Mesenchymal stem cell (in vitro differentiated cells and primary cell): ENCODE results near the gene SNX24.

Experiments
- DNase-seq: peaks from one replicate; pipeline ENCODE4 v3.0.0-alpha.2; 2013
- H2AFZ ChIP-seq: one replicate; pipeline ENCODE4 v1.6.1; 2013; ENCODE audit warnings: low read depth, mild to moderate bottlenecking, control low read depth, inconsistent platforms, low read length, moderate library complexity
- H2AK5ac ChIP-seq: 2 replicates; pipeline ENCODE4 v1.6.1; 2013; ENCODE audit warnings: low read length, moderate library complexity, mild to moderate bottlenecking, inconsistent platforms; ENCODE audit not compliant: severe bottlenecking
- H2BK120ac ChIP-seq: one replicate; pipeline ENCODE4 v1.6.1; 2013; ENCODE audit warnings: low read depth, mild to moderate bottlenecking, inconsistent platforms, low read length, moderate library complexity
- H2BK12ac ChIP-seq, 2 experiments: one replicate each; pipeline ENCODE4 v1.6.1; 2013; ENCODE audit warnings: inconsistent platforms in 2 of 2, low read length in 2 of 2, mild to moderate bottlenecking in 2 of 2, moderate library complexity in 2 of 2, control low read depth in 1 of 2
- H2BK15ac ChIP-seq: one replicate; pipeline ENCODE4 v1.6.1; 2013; ENCODE audit warnings: mild to moderate bottlenecking, low read depth, inconsistent platforms; ENCODE audit not compliant: poor library complexity, severe bottlenecking
- H2BK5ac ChIP-seq: 2 replicates; pipeline ENCODE4 v1.6.1; 2013; ENCODE audit warnings: low read depth, mild to moderate bottlenecking, low read length, control low read depth, inconsistent platforms; ENCODE audit not compliant: poor library complexity, severe bottlenecking
- H3K14ac ChIP-seq, 2 experiments: one replicate each; pipeline ENCODE4 v1.6.1; 2013; ENCODE audit warnings: inconsistent platforms in 2 of 2, low read length in 2 of 2, control low read depth in 1 of 2, mild to moderate bottlenecking in 1 of 2, moderate library complexity in 1 of 2
- H3K18ac ChIP-seq, 2 experiments: one replicate each; pipeline ENCODE4 v1.6.1; 2013; ENCODE audit warnings: inconsistent platforms in 2 of 2, low read length in 2 of 2, control low read depth in 1 of 2, low read depth in 1 of 2, mild to moderate bottlenecking in 1 of 2
- H3K23ac ChIP-seq, 2 experiments: one replicate each; pipeline ENCODE4 v1.6.1; 2013; ENCODE audit warnings: inconsistent platforms in 2 of 2, low read length in 2 of 2, mild to moderate bottlenecking in 2 of 2, moderate library complexity in 2 of 2, control low read depth in 1 of 2
- H3K27ac ChIP-seq: 2 replicates; pipeline ENCODE4 v1.5.1; 2013; ENCODE audit warnings: mild to moderate bottlenecking, moderate library complexity, low read length, control low read depth, inconsistent platforms; ENCODE audit not compliant: poor library complexity, severe bottlenecking
- H3K27me3 ChIP-seq, 2 experiments: 2 replicates each; pipeline versions ENCODE4 v1.6.1 to v1.7.0; 2013; ENCODE audit warnings: low read length in 2 of 2, mild to moderate bottlenecking in 2 of 2, moderate library complexity in 2 of 2, control low read depth in 1 of 2, inconsistent platforms in 1 of 2; ENCODE audit not compliant: control insufficient read depth in 1 of 2, insufficient read depth in 1 of 2
- H3K36me3 ChIP-seq, 2 experiments: 2 replicates each; pipeline versions ENCODE4 v1.6.1 to v1.7.0; 2013; ENCODE audit warnings: low read length in 2 of 2, control low read depth in 1 of 2, inconsistent platforms in 1 of 2, low read depth in 1 of 2, mild to moderate bottlenecking in 1 of 2; ENCODE audit not compliant: insufficient read depth in 2 of 2, control insufficient read depth in 1 of 2
- H3K4ac ChIP-seq, 2 experiments: one replicate each; pipeline ENCODE4 v1.6.1; 2013; ENCODE audit warnings: inconsistent platforms in 2 of 2, low read length in 2 of 2, mild to moderate bottlenecking in 2 of 2, moderate library complexity in 2 of 2, control low read depth in 1 of 2, low read depth in 1 of 2
- H3K4me1 ChIP-seq: 2 replicates; pipeline ENCODE4 v1.6.1; 2013; ENCODE audit warnings: low read depth, low read length, control low read depth; ENCODE audit not compliant: control insufficient read depth, insufficient read depth
- H3K4me2 ChIP-seq: 2 replicates; pipeline ENCODE4 v1.6.1; 2013; ENCODE audit warnings: low read length, mild to moderate bottlenecking, inconsistent platforms; ENCODE audit not compliant: poor library complexity, severe bottlenecking
- H3K4me3 ChIP-seq, 2 experiments: 2 replicates each; pipeline versions ENCODE4 v1.5.1 to v1.7.0; 2013; ENCODE audit warnings: low read length in 2 of 2, mild to moderate bottlenecking in 2 of 2, control low read depth in 1 of 2, low read depth in 1 of 2; ENCODE audit not compliant: insufficient read depth in 1 of 2
- H3K79me1 ChIP-seq: replicated peaks from 2 replicates; pipeline ENCODE4 v1.6.1; 2013; ENCODE audit warnings: mild to moderate bottlenecking, control low read depth, low read length, inconsistent platforms; ENCODE audit not compliant: poor library complexity, severe bottlenecking
- H3K9ac ChIP-seq: 2 replicates; pipeline ENCODE4 v1.7.0; 2013; ENCODE audit warnings: mild to moderate bottlenecking, low read length, moderate library complexity
- H3K9me3 ChIP-seq: 2 replicates; pipeline ENCODE4 v1.7.0; 2013; ENCODE audit warnings: mild to moderate bottlenecking, low read length; ENCODE audit not compliant: control insufficient read depth
- H4K8ac ChIP-seq: one replicate; pipeline ENCODE4 v1.6.1; 2013; ENCODE audit warnings: inconsistent platforms, mild to moderate bottlenecking, low read length, moderate library complexity
- H4K91ac ChIP-seq: one replicate; pipeline ENCODE4 v1.6.1; 2013; ENCODE audit warnings: mild to moderate bottlenecking, low read length, inconsistent platforms
- WGBS: methylation state at CpG from one replicate; pipeline ENCODE4 v1.1.7; 2013; ENCODE audit warnings: mixed read lengths; 5-methylcytosine and 5-hydroxymethylcytosine counted together

The SNX24 gene

GRCh38 chr5:122959740-122960445 lies 114.5 kb downstream of the SNX24 start:
- H3K4me2 ChIP-seq, result no peak overlapping the region
- no peak overlapping the region for H3K4me3 ChIP-seq
- H3K23ac ChIP-seq, result no peak overlapping the region
- H3K4me1 ChIP-seq, result no peaks in the 10 kb centered on the region
- H3K9me3 ChIP-seq, result no peaks in the 10 kb centered on the region
- H4K8ac ChIP-seq, result no peak overlapping the region
- H3K27me3 ChIP-seq, result no peaks in the 10 kb centered on the region
- no peak overlapping the region for H3K14ac ChIP-seq
- no peak overlapping the region for H3K4ac ChIP-seq
- no peak overlapping the region for H3K18ac ChIP-seq
- no peak overlapping the region for H2AFZ ChIP-seq
- WGBS, result 42% methylated on average over 4 of the region's 4 CpGs
- no peak overlapping the region for H4K91ac ChIP-seq
- H2AK5ac ChIP-seq, result no peak overlapping the region
- H2BK5ac ChIP-seq, result no peak overlapping the region
- peaks cover 9% of the 10 kb centered on the region for H3K79me1 ChIP-seq
- DNase-seq, result no peak
- no peak overlapping the region for H2BK12ac ChIP-seq
- no peak overlapping the region for H3K9ac ChIP-seq
- H2BK120ac ChIP-seq, result no peak overlapping the region
- peaks cover 3 to 12% of the 10 kb centered on the region in 2 experiments for H3K36me3 ChIP-seq
- H3K27ac ChIP-seq, result no peak overlapping the region
- H2BK15ac ChIP-seq, result no peak overlapping the region

GRCh38 chr5:122963305-122963704 lies 117.9 kb downstream of the SNX24 start:
- H3K4me2 ChIP-seq, result no peak overlapping the region
- H3K9ac ChIP-seq, result no peak overlapping the region
- H3K18ac ChIP-seq, result no peak overlapping the region
- no peak for DNase-seq
- no peaks in the 10 kb centered on the region for H3K36me3 ChIP-seq
- no peaks in the 10 kb centered on the region for H3K27me3 ChIP-seq
- no peak overlapping the region for H4K8ac ChIP-seq
- peaks cover 5% of the 10 kb centered on the region for H3K79me1 ChIP-seq
- H3K23ac ChIP-seq, result no peak overlapping the region
- no peak overlapping the region for H2BK15ac ChIP-seq
- no peak overlapping the region for H4K91ac ChIP-seq
- H3K4ac ChIP-seq, result no peak overlapping the region
- no peak overlapping the region for H3K14ac ChIP-seq
- H2AK5ac ChIP-seq, result no peak overlapping the region
- H2BK5ac ChIP-seq, result no peak overlapping the region
- no peak overlapping the region for H2AFZ ChIP-seq
- H3K4me1 ChIP-seq, result peaks cover 5% of the 10 kb centered on the region
- H3K27ac ChIP-seq, result no peak overlapping the region
- no peak overlapping the region for H2BK12ac ChIP-seq
- no peak overlapping the region for H3K4me3 ChIP-seq
- no peak overlapping the region for H2BK120ac ChIP-seq
- no peaks in the 10 kb centered on the region for H3K9me3 ChIP-seq

GRCh38 chr5:122965111-122965510 lies 119.7 kb downstream of the SNX24 start:
- H3K18ac ChIP-seq, result no peak overlapping the region
- H2AK5ac ChIP-seq, result no peak overlapping the region
- no peaks in the 10 kb centered on the region for H3K9me3 ChIP-seq
- H3K14ac ChIP-seq, result no peak overlapping the region
- H3K79me1 ChIP-seq, result peaks cover 5% of the 10 kb centered on the region
- no peak overlapping the region for H2BK120ac ChIP-seq
- no peak overlapping the region for H4K91ac ChIP-seq
- DNase-seq, result no peak
- H3K27me3 ChIP-seq, result no peaks in the 10 kb centered on the region
- H3K4me1 ChIP-seq, result peaks cover 5% of the 10 kb centered on the region
- H3K4me2 ChIP-seq, result no peak overlapping the region
- H2AFZ ChIP-seq, result no peak overlapping the region
- no peak overlapping the region for H3K9ac ChIP-seq
- H2BK15ac ChIP-seq, result no peak overlapping the region
- H3K4ac ChIP-seq, result no peak overlapping the region
- no peak overlapping the region for H2BK5ac ChIP-seq
- H3K4me3 ChIP-seq, result no peak overlapping the region
- H3K23ac ChIP-seq, result no peak overlapping the region
- H3K36me3 ChIP-seq, result no peaks in the 10 kb centered on the region
- no peak overlapping the region for H4K8ac ChIP-seq
- no peak overlapping the region for H2BK12ac ChIP-seq
- 36% methylated on average over 1 of the region's 1 CpG for WGBS
- no peak overlapping the region for H3K27ac ChIP-seq

GRCh38 chr5:122967085-122967484 lies 121.7 kb downstream of the SNX24 start:
- Histone ChIP-seq H2BK15ac (no peak overlapping the region), H2BK5ac (no peak overlapping the region), H3K9me3 (no peaks in the 10 kb centered on the region), H3K14ac (no peak overlapping the region), H3K27me3 (no peaks in the 10 kb centered on the region), H4K8ac (no peak overlapping the region), H3K4ac (no peak overlapping the region), H3K27ac (no peak overlapping the region), H3K36me3 (no peaks in the 10 kb centered on the region), H3K9ac (no peak overlapping the region), H3K4me3 (no peak overlapping the region), H3K4me2 (no peak overlapping the region), H2BK12ac (no peak overlapping the region), H2BK120ac (no peak overlapping the region), H4K91ac (no peak overlapping the region), H3K23ac (no peak overlapping the region), H3K18ac (no peak overlapping the region), H3K79me1 (peaks cover 3% of the 10 kb centered on the region), H2AFZ (no peak overlapping the region), H2AK5ac (peak overlapping the region; percentile 2), H3K4me1 (peaks cover 5% of the 10 kb centered on the region)
- DNase-seq, result no peak
- WGBS, result 84% methylated on average over 7 of the region's 7 CpGs
